Transverse colon (tissue), 4 donors: ENCODE results near the gene ZNF462. TPM values are rescaled to one million over a fixed set of nuclear protein-coding genes. Genes with fewer than 3 reads are reported as not detected.

Source experiments
- DNase-seq: peaks from one replicate; pipeline ENCODE4 v3.0.0-alpha.2; 2019
- H3K27ac ChIP-seq, 4 donors: fragments of 200-600 bp; sonication (generic); 2 replicates each; pipeline ENCODE4 v1.5.1; 2016 to 2018; ENCODE audit warnings: inconsistent platforms in 4 of 4
- H3K27me3 ChIP-seq: fragments of 200-600 bp; sonication (generic); 2 replicates; pipeline ENCODE4 v1.5.1; 2017; ENCODE audit warnings: inconsistent platforms
- H3K36me3 ChIP-seq, 4 donors: fragments of 200-600 bp; sonication (generic); 2 replicates each; pipeline ENCODE4 v1.5.1; 2017 to 2019; ENCODE audit warnings: inconsistent platforms in 4 of 4
- H3K4me1 ChIP-seq, 4 donors: fragments of 200-600 bp; sonication (generic); 2 replicates each; pipeline ENCODE4 v1.5.1; 2017 to 2020; ENCODE audit warnings: inconsistent platforms in 4 of 4
- H3K4me3 ChIP-seq, 4 donors: fragments of 200-600 bp; sonication (generic); 1 replicate in 1 of 4; 2 replicates in 3 of 4; pipeline versions ENCODE4 v1.5.1 to v1.6.1; 2017 to 2019; ENCODE audit warnings: inconsistent platforms in 4 of 4
- H3K9me3 ChIP-seq, 2 donors: fragments of 200-600 bp; sonication (generic); 2 replicates each; pipeline ENCODE4 v1.5.1; 2017 to 2019; ENCODE audit warnings: inconsistent platforms in 2 of 2
- CTCF ChIP-seq, 5 experiments: fragments of 200-600 bp in 3 of 5; fragments of 450-650 bp in 2 of 5; sonication (generic) in 3 of 5; IDR thresholded peaks; 1 replicate in 2 of 5; 2 replicates in 3 of 5; pipeline ENCODE4 v1.5.1; 2016 to 2017; ENCODE audit warnings: antibody characterized with exemption in 5 of 5, inconsistent platforms in 3 of 5, mild to moderate bottlenecking in 2 of 5, moderate library complexity in 1 of 5
- EP300 ChIP-seq: sonication (generic); formaldehyde crosslinking; IDR thresholded peaks from one replicate; pipeline ENCODE4 v1.6.1; 2017; ENCODE audit warnings: antibody characterized with exemption, low read depth
- POLR2A ChIP-seq: fragments of 450-650 bp; IDR thresholded peaks from one replicate; pipeline ENCODE4 v1.6.1; 2016; ENCODE audit warnings: antibody characterized with exemption, mild to moderate bottlenecking, moderate library complexity
- POLR2AphosphoS5 ChIP-seq, 3 donors: sonication (generic); formaldehyde crosslinking; IDR thresholded peaks; one replicate each; pipeline ENCODE4 v1.6.1; 2016; ENCODE audit warnings: antibody characterized with exemption in 3 of 3
- WGBS, 2 donors: methylation state at CpG; one replicate each; pipeline ENCODE4 v1.1.5; 2018; ENCODE audit warnings: low coverage in 1 of 2; 5-methylcytosine and 5-hydroxymethylcytosine counted together
- in situ Hi-C, 4 donors: fragments of 200-750 bp; cut with MboI; loops; one replicate each; pipeline versions ENCODE4 v1.15.0 to v1.15.1; 2017; ENCODE audit warnings: low sequenced_read_pairs in 3 of 4, low pct_ligation_motif_present in 1 of 4, low pct_unique_long_range_greater_than_20kb in 1 of 4
- intact Hi-C: fragments of 100-400 bp; cut with DNase I; formaldehyde crosslinking; loops from one replicate; pipeline ENCODE4 v1.15.1; 2023; ENCODE audit warnings: low total_unique reads
- total RNA-seq, 4 donors: library from RNA; depleted of rRNA; stranded (reverse); fragments of >200 nt; gene quantifications; one replicate each; pipeline ENCODE4 v1.1.0, GENCODE V29; 2016

Gene ZNF462
- total RNA-seq, 4 donors from 2014 or later = 17.5 to 28.7 (median 22.9) TPM

GRCh38 chr9:106928350-106928749 lies 65.4 kb downstream of the ZNF462 start:
- Histone ChIP-seq H3K27ac (no peak overlapping the region), H3K4me3 (no peak overlapping the region), H3K27me3 (no peaks in the 10 kb centered on the region), H3K9me3 (no peaks in the 10 kb centered on the region), H3K36me3 (peaks cover 0 to 23% (median 8%) of the 10 kb centered on the region in 4 donors), H3K4me1 (peaks cover 0 to 5% (median under 1%) of the 10 kb centered on the region in 4 donors)
- no peak for TF ChIP-seq POLR2AphosphoS5 (IDR thresholded peaks at IDR 0.05)
- TF ChIP-seq CTCF (IDR thresholded peaks at IDR 0.05) = no peak
- TF ChIP-seq EP300 = no peak
- no peak for TF ChIP-seq POLR2A
- no peak for DNase-seq
- intact Hi-C loops = no loop called here
- 96% methylated on average over 18 of the region's 18 CpGs; no CpG with 5 or more reads in 1 of the 2 donors for WGBS, 2 donors
- in situ Hi-C loops = no loop called here

- H3K4me3 ChIP-seq = no peak overlapping the region
These were observed 66.7 kb downstream of the ZNF462 start for GRCh38 chr9:106929471-106930177.

GRCh38 chr9:106930477-106930876 lies 67.5 kb downstream of the ZNF462 start:
- H3K4me1 ChIP-seq = peaks cover 0 to 5% (median 0%) of the 10 kb centered on the region in 4 donors
- TF ChIP-seq CTCF (IDR thresholded peaks at IDR 0.05) = no peak
- no peak for TF ChIP-seq POLR2A
- no peak for TF ChIP-seq EP300
- TF ChIP-seq POLR2AphosphoS5 (IDR thresholded peaks at IDR 0.05) = no peak
- in situ Hi-C loops = no loop called here
- 56 to 62% methylated on average over 7 to 8 of the region's 8 CpGs for WGBS, 2 donors
- no peak overlapping the region for H3K27ac ChIP-seq
- DNase-seq = no peak
- no peaks in the 10 kb centered on the region for H3K27me3 ChIP-seq
- intact Hi-C loops = no loop called here
- H3K4me3 ChIP-seq = no peak overlapping the region
- no peaks in the 10 kb centered on the region for H3K9me3 ChIP-seq
- H3K36me3 ChIP-seq = peaks cover 0 to 13% (median 3%) of the 10 kb centered on the region in 4 donors

More at GRCh38 chr9:106929471-106930177, 66.7 kb downstream of the ZNF462 start:
- WGBS, 2 donors = 65 to 66% methylated on average over 4 to 11 of the region's 11 CpGs
- H3K36me3 ChIP-seq = peaks cover 0 to 16% (median 5%) of the 10 kb centered on the region in 4 donors
- DNase-seq = no peak
- no peaks in the 10 kb centered on the region for H3K9me3 ChIP-seq
- in situ Hi-C loops (no loop called here), intact Hi-C loops (no loop called here)
- H3K27ac ChIP-seq = peak overlapping the region in 1 of 4 donors; percentile 23
- TF ChIP-seq CTCF (IDR thresholded peaks at IDR 0.05) (no peak), POLR2AphosphoS5 (IDR thresholded peaks at IDR 0.05) (peak in 1 of 3 donors; percentile 18), POLR2A (no peak), EP300 (no peak)
- H3K4me1 ChIP-seq = peaks cover 0 to 5% (median 0%) of the 10 kb centered on the region in 4 donors
- H3K27me3 ChIP-seq = no peaks in the 10 kb centered on the region

- DNase-seq = no peak
- intact Hi-C loops (no loop called here), in situ Hi-C loops (no loop called here)
- Histone ChIP-seq H3K36me3 (peaks cover 0 to 23% (median 7%) of the 10 kb centered on the region in 4 donors), H3K9me3 (no peaks in the 10 kb centered on the region), H3K4me1 (peaks cover 0 to 5% (median 0%) of the 10 kb centered on the region in 4 donors), H3K27ac (no peak overlapping the region), H3K27me3 (no peaks in the 10 kb centered on the region), H3K4me3 (no peak overlapping the region)
- TF ChIP-seq EP300 (no peak), POLR2AphosphoS5 (IDR thresholded peaks at IDR 0.05) (no peak), CTCF (IDR thresholded peaks at IDR 0.05) (no peak), POLR2A (no peak)
- 78 to 80% methylated on average over 3 to 4 of the region's 4 CpGs for WGBS, 2 donors
These were observed 68.5 kb downstream of the ZNF462 start for GRCh38 chr9:106931466-106931865.
